Measurements from ENCODE around the gene FLT4. TPM values are rescaled to one million over a fixed set of nuclear protein-coding genes. Genes with fewer than 3 reads are reported as not detected.

Gene FLT4
- total and polyA plus RNA-seq, 4 donors: 3.9 to 10.1 (median 8.0) TPM

- Histone ChIP-seq H3K9me3 (ENCODE audit: control insufficient read depth, insufficient read depth, low read length) (peaks cover 3% of the 10 kb centered on the region), H3K4me1 (ENCODE audit: control insufficient read depth, insufficient read depth, low read length) (peaks cover 14% of the 10 kb centered on the region), H3K27me3 (ENCODE audit: control insufficient read depth, insufficient read depth, low read length) (peaks cover 32% of the 10 kb centered on the region), H3K27ac (ENCODE audit: low read depth, low read length) (no peak overlapping the region), H3K36me3 (ENCODE audit: control insufficient read depth, insufficient read depth, low read length) (no peaks in the 10 kb centered on the region), H3K4me3 (ENCODE audit: low read depth, low read length) (no peak overlapping the region)
- WGBS (ENCODE audit: insufficient coverage): 3% methylated on average over 40 of the region's 44 CpGs
- peak in 1 of 6 donors; percentile 6 for DNase-seq (ENCODE audit: low read depth in 4 of 6, low spot score in 6 of 6)
Measured at GRCh38 chr5:180589771-180590542, 59.4 kb downstream of the FLT4 start.

GRCh38 chr5:180586870-180587269, 62.5 kb downstream of the FLT4 start:
- Histone ChIP-seq H3K27me3 (ENCODE audit: control insufficient read depth, insufficient read depth, low read length) (peaks cover 18% of the 10 kb centered on the region), H3K27ac (ENCODE audit: low read depth, low read length) (no peak overlapping the region), H3K4me3 (ENCODE audit: low read depth, low read length) (no peak overlapping the region), H3K9me3 (ENCODE audit: control insufficient read depth, insufficient read depth, low read length) (peaks cover 3% of the 10 kb centered on the region), H3K4me1 (ENCODE audit: control insufficient read depth, insufficient read depth, low read length) (peaks cover 14% of the 10 kb centered on the region), H3K36me3 (ENCODE audit: control insufficient read depth, insufficient read depth, low read length) (no peaks in the 10 kb centered on the region)
- 89% methylated on average over 9 of the region's 10 CpGs for WGBS (ENCODE audit: insufficient coverage)
- no peak for DNase-seq (ENCODE audit: low read depth in 4 of 6, low spot score in 6 of 6)

DNA sequence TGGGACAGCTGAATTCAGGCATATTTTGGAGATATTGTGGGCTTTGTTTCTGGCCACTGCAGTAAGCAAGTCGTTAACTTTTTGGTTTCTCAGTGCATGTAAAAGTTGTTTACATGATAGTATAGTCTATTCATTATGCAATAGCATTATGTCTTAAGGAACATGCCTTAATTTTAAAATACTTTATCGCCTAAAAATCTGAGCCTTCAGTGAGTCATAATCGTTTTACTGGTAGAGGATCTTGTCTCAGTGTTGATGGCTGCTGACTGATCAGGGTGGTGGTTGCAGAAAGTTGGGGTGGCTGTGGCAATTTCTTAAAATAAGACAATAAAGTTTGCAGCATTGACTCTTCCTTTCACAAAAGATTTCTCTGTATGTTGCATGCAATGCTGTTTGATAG, 63.2 kb downstream of the FLT4 start:
- Histone ChIP-seq H3K4me3 (ENCODE audit: low read depth, low read length) (no peak overlapping the region), H3K27me3 (ENCODE audit: control insufficient read depth, insufficient read depth, low read length) (peaks cover 13% of the 10 kb centered on the region), H3K27ac (ENCODE audit: low read depth, low read length) (no peak overlapping the region), H3K36me3 (ENCODE audit: control insufficient read depth, insufficient read depth, low read length) (no peaks in the 10 kb centered on the region), H3K4me1 (ENCODE audit: control insufficient read depth, insufficient read depth, low read length) (peaks cover 14% of the 10 kb centered on the region), H3K9me3 (ENCODE audit: control insufficient read depth, insufficient read depth, low read length) (peaks cover 3% of the 10 kb centered on the region)
- WGBS (ENCODE audit: insufficient coverage): 71% methylated on average over 1 of the region's 3 CpGs
- no peak for DNase-seq (ENCODE audit: low read depth in 4 of 6, low spot score in 6 of 6)

DNA sequence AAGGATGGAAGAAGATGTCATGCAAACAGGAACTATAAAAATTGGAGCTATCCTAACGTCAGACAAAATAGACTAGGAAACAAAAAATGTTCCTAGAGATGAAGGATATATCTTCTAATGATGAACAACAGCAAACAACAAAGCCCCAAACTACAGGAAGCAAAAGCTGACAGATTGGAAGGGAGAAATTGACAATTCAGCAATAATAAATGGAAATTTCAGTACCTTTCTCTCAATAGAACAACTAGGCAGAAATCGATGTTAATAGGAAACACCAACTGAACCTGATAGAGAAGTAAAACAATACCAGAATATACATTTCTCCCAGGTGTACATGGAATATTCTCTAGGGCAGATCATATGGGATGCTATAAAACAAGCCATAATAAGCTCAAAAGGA, 65.7 kb downstream of the FLT4 start:
- peaks cover 3% of the 10 kb centered on the region for H3K36me3 ChIP-seq (ENCODE audit: control insufficient read depth, insufficient read depth, low read length)
- peaks cover 3% of the 10 kb centered on the region for H3K9me3 ChIP-seq (ENCODE audit: control insufficient read depth, insufficient read depth, low read length)
- WGBS (ENCODE audit: insufficient coverage): no CpG with 5 or more reads among the region's 2 CpGs
- H3K4me1 ChIP-seq (ENCODE audit: control insufficient read depth, insufficient read depth, low read length): no peaks in the 10 kb centered on the region
- DNase-seq (ENCODE audit: low read depth in 4 of 6, low spot score in 6 of 6): no peak
- H3K27me3 ChIP-seq (ENCODE audit: control insufficient read depth, insufficient read depth, low read length): no peaks in the 10 kb centered on the region
- no peak overlapping the region for H3K27ac ChIP-seq (ENCODE audit: low read depth, low read length)
- H3K4me3 ChIP-seq (ENCODE audit: low read depth, low read length): no peak overlapping the region

- Histone ChIP-seq H3K27ac (ENCODE audit: low read depth, low read length) (no peak overlapping the region), H3K9me3 (ENCODE audit: control insufficient read depth, insufficient read depth, low read length) (peaks cover 3% of the 10 kb centered on the region), H3K4me3 (ENCODE audit: low read depth, low read length) (no peak overlapping the region), H3K4me1 (ENCODE audit: control insufficient read depth, insufficient read depth, low read length) (no peaks in the 10 kb centered on the region), H3K36me3 (ENCODE audit: control insufficient read depth, insufficient read depth, low read length) (peaks cover 3% of the 10 kb centered on the region), H3K27me3 (ENCODE audit: control insufficient read depth, insufficient read depth, low read length) (no peaks in the 10 kb centered on the region)
- WGBS (ENCODE audit: insufficient coverage): 90% methylated on average over 2 of the region's 6 CpGs
- DNase-seq (ENCODE audit: low read depth in 4 of 6, low spot score in 6 of 6): peak in 1 of 6 donors; percentile 26
Measured at GRCh38 chr5:180580681-180581080, 68.7 kb downstream of the FLT4 start.

DNA sequence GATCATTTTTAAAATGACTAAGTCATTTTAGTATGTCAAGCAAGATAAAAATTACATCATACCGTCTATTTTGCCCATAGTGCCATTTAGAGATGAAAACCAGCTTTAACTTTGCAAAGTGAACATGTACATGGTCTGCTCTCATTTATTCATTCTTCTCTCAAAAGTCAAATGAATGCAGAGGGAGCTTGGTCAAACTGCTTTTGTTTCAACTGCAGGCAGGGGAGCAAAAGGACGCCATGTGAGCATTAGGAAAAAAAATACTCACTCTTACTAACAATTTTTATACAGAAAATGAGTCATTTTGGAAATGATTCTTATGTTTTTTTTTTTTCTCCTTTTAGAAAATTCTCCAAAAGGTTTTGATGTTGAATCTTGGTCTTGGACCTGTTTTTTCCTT, 73.8 kb downstream of the FLT4 start:
- H3K9me3 ChIP-seq (ENCODE audit: control insufficient read depth, insufficient read depth, low read length): no peaks in the 10 kb centered on the region
- H3K4me3 ChIP-seq (ENCODE audit: low read depth, low read length): no peak overlapping the region
- no peaks in the 10 kb centered on the region for H3K4me1 ChIP-seq (ENCODE audit: control insufficient read depth, insufficient read depth, low read length)
- peaks cover 18% of the 10 kb centered on the region for H3K36me3 ChIP-seq (ENCODE audit: control insufficient read depth, insufficient read depth, low read length)
- no peaks in the 10 kb centered on the region for H3K27me3 ChIP-seq (ENCODE audit: control insufficient read depth, insufficient read depth, low read length)
- DNase-seq (ENCODE audit: low read depth in 4 of 6, low spot score in 6 of 6): no peak
- no CpG with 5 or more reads among the region's 2 CpGs for WGBS (ENCODE audit: insufficient coverage)
- H3K27ac ChIP-seq (ENCODE audit: low read depth, low read length): no peak overlapping the region

DNA sequence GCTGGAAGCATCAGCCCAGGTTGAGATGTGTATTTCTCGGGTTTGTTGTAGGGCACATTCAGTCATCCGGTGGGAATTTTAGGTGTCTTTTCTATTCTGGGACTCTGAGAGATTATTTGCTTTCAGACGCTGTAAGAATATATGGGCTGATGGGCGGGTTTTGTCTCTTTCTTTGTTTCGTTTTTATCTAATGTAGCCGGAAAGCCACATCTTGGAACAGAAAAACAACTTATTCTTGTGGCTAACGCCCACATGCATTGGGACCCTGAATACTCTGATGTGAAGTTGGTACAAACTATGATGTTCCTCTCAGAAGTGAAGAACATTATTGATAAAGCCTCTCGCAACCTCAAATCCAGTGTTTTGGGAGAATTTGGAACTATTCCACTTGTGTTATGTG, 80.5 kb downstream of the FLT4 start:
- no peak for DNase-seq (ENCODE audit: low read depth in 4 of 6, low spot score in 6 of 6)
- Histone ChIP-seq H3K4me3 (ENCODE audit: low read depth, low read length) (no peak overlapping the region), H3K9me3 (ENCODE audit: control insufficient read depth, insufficient read depth, low read length) (no peaks in the 10 kb centered on the region), H3K4me1 (ENCODE audit: control insufficient read depth, insufficient read depth, low read length) (no peaks in the 10 kb centered on the region), H3K36me3 (ENCODE audit: control insufficient read depth, insufficient read depth, low read length) (peaks cover 20% of the 10 kb centered on the region), H3K27me3 (ENCODE audit: control insufficient read depth, insufficient read depth, low read length) (no peaks in the 10 kb centered on the region), H3K27ac (ENCODE audit: low read depth, low read length) (no peak overlapping the region)
- WGBS (ENCODE audit: insufficient coverage): 69% methylated on average over 4 of the region's 8 CpGs

DNA sequence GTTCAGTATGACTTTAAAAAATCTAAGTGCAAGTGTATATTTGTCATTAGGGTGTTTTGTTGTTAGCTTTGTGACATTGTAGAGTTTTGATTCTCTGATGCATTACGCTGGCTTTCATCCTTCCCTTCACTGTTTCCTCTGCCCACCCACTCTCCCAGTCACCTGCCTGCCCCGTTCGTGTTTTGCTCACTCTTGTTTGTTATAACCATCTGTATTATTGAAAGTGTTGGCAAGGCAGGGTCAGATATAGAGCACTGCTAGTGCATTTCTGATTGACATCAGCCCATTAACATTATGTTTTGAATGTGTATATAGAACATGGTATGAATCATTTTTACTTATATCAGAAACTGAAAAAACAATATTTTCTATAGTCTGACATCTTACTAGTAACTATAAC, 85.4 kb downstream of the FLT4 start:
- Histone ChIP-seq H3K36me3 (ENCODE audit: control insufficient read depth, insufficient read depth, low read length) (peaks cover 14% of the 10 kb centered on the region), H3K27ac (ENCODE audit: low read depth, low read length) (no peak overlapping the region), H3K4me3 (ENCODE audit: low read depth, low read length) (no peak overlapping the region), H3K27me3 (ENCODE audit: control insufficient read depth, insufficient read depth, low read length) (no peaks in the 10 kb centered on the region), H3K9me3 (ENCODE audit: control insufficient read depth, insufficient read depth, low read length) (no peaks in the 10 kb centered on the region), H3K4me1 (ENCODE audit: control insufficient read depth, insufficient read depth, low read length) (no peaks in the 10 kb centered on the region)
- DNase-seq (ENCODE audit: low read depth in 4 of 6, low spot score in 6 of 6): no peak
- no CpG with 5 or more reads among the region's 3 CpGs for WGBS (ENCODE audit: insufficient coverage)

- no peaks in the 10 kb centered on the region for H3K27me3 ChIP-seq (ENCODE audit: control insufficient read depth, insufficient read depth, low read length)
- H3K36me3 ChIP-seq (ENCODE audit: control insufficient read depth, insufficient read depth, low read length): peaks cover 19% of the 10 kb centered on the region
- no peaks in the 10 kb centered on the region for H3K4me1 ChIP-seq (ENCODE audit: control insufficient read depth, insufficient read depth, low read length)
- DNase-seq (ENCODE audit: low read depth in 4 of 6, low spot score in 6 of 6): no peak
- H3K9me3 ChIP-seq (ENCODE audit: control insufficient read depth, insufficient read depth, low read length): no peaks in the 10 kb centered on the region
- no peak overlapping the region for H3K4me3 ChIP-seq (ENCODE audit: low read depth, low read length)
- no peak overlapping the region for H3K27ac ChIP-seq (ENCODE audit: low read depth, low read length)
- WGBS (ENCODE audit: insufficient coverage): 92% methylated on average over 7 of the region's 11 CpGs
Measured at GRCh38 chr5:180558232-180558631, 91.2 kb downstream of the FLT4 start.

GRCh38 chr5:180557217-180557809, 92.1 kb downstream of the FLT4 start:
- Histone ChIP-seq H3K4me1 (ENCODE audit: control insufficient read depth, insufficient read depth, low read length) (no peaks in the 10 kb centered on the region), H3K4me3 (ENCODE audit: low read depth, low read length) (no peak overlapping the region), H3K36me3 (ENCODE audit: control insufficient read depth, insufficient read depth, low read length) (peaks cover 17% of the 10 kb centered on the region), H3K9me3 (ENCODE audit: control insufficient read depth, insufficient read depth, low read length) (no peaks in the 10 kb centered on the region), H3K27me3 (ENCODE audit: control insufficient read depth, insufficient read depth, low read length) (no peaks in the 10 kb centered on the region), H3K27ac (ENCODE audit: low read depth, low read length) (no peak overlapping the region)
- DNase-seq (ENCODE audit: low read depth in 4 of 6, low spot score in 6 of 6): no peak
- no CpG with 5 or more reads among the region's 2 CpGs for WGBS (ENCODE audit: insufficient coverage)

All from spinal cord (tissue), 10 donors.